HL-60/S4 treated with retinoic acid at 250 ng/mL for 4 days and 3 days (cell line): ENCODE measurements around the gene GAS2.
"Not testable (repeated sequence)": the region's sequence is repeated elsewhere in the genome, so short reads cannot be mapped to it uniquely, and the experiment has no call there.

Experiments used
- in situ Hi-C: fragments of 300-500 bp; cut with MboI; formaldehyde crosslinking; loops from 2 replicates; pipeline ENCODE4 v1.7.0; 2022; ENCODE audit warnings: low sequenced_read_pairs

GAS2 gene

DNA sequence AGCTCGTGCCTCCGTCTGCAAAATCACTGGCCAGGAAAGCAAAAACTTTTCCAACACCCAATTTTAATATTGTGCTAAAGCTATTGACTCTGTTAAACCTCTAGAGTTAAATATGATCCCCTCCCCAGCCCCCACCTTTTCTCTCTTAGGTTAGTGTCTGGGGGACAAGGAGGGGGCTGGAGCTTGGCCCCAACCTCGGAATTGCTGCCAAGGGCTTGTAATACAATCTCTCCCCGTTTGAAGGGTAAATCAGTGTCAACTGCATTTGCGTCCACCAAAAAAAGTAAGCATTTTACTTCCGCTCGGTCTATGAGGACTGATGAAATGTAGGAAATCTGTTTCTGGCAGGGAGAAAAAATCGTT lies at the start of gene GAS2:
TSS of gene GAS2 (plus strand) at position 287 of the 363 bp plus-strand sequence. CDS start 8,259 bp downstream, outside the sequence.
- in situ Hi-C loops, result no loop called here

DNA sequence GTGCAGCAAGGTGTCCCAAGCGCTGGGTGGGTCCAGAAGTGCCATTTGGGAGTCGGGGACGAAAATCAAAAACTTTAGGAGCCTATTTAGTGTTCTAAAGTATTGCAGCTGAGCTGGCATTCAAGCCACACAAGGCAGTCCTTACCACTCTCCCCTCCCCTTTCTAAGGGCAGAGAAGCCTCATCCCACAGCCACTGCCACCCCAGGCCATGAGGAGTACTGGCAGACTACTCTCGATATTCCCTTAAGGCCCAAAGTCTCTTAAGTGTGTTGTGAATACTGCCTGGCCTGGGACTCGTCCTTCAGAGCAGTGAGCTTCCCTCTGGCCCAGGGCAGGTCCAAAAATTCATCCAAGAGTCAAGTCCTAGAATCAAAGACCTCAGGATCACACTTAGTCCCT lies 48.5 kb upstream of the GAS2 start:
- in situ Hi-C loops, result no loop called here

DNA sequence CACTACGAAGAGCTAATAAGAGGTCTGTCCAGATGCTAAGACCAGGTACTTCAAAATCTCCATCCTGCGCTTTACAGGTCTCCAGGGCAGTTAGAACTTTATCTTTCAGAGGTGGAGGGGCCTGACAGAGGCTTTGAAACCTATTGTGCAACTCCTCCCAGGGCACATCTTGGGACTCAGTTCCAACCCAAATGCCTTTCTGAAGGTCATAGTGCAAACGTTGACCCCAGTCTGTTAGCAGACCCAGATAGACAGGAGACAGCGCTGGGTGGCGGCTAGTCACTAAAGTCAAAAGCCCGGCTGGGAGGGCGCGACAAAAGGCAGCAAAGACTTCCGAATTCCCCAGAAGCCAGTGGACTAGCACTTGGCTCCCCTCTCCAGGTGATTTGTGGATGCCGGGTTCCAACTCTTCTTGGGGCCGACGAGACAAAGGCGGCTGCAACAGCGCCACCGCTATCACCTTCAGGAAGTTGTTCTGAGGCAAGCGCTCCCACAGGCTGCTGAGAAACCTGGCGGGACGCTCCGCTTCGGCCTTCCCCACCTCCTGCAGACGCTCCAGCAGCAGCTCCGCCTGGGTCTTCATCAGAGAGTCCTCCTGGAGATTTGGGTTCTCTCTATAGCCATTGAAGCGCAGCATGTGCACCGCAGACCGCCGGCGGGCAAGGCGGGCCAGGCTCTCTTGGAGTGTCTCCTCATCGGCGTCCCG lies 41.5 kb upstream of the GAS2 start:
- in situ Hi-C loops, result no loop called here

DNA sequence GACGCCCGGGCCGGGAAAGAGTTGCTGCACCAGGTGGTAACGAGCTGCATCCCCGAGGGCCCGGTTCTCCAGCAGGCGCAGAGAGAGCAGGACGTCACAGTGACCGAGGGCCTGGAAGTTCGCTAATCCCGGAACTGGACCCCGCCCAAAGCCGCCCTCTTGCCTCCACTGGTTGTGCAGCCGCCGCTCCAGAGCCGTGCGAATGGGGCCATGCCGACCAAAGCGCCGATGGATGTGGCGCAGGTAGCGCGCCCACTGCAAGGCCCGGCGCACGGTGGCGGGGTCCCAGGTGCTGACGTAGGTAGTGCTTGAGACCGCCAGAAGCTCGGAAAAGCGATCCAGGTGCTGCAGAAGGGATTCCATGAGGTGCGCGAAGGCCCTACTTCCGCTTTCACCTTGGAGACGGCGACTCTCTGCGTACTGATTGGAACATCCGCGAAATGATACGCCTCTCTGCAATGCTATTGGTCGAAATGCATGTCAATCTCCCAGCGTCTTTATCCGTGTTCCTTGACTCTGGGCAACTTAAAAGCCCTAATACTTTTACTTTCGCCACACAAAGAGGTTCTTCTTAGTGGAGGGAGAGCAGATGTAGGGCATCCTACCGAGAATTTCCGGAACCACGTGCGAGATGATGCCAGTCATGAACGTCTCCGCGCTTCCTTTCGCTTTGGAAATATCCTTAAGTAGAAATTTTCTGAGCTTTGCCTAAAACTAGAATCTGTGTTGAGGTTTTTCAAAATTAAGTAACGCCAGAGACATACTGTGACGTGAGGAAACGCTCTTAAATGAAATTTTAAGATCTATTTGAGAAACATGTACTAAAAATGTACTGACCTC lies 40.7 kb upstream of the GAS2 start, which contains the start of gene FANCF:
TSS of gene FANCF (minus strand) at position 376 of the 840 bp plus-strand sequence. CDS start at position 363, 13 bp downstream.
- in situ Hi-C loops, result no loop called here

- in situ Hi-C loops, result no loop called here
Measured at GRCh38 chr11:22626573-22627239, 39.7 kb upstream of the GAS2 start.

DNA sequence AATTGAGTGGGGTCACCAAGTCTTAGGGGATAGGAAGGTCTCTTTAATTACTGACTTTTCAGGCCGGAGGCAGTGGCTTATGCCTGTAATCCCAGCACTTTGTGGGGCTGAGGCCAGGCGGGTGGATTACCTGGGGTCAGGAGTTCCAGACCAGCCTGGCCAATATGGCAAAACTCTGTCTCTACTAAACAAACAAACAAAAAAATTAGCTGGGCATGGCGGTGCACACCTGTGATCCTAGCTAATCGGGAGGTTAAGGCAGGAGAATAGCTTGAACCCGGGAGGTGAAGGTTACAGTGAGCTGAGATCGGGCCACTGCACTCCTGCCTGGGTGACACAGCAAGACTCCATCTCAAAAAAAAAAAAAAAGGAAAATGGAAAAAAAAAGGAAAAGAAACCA lies 39.0 kb upstream of the GAS2 start:
- in situ Hi-C loops, result no loop called here

DNA sequence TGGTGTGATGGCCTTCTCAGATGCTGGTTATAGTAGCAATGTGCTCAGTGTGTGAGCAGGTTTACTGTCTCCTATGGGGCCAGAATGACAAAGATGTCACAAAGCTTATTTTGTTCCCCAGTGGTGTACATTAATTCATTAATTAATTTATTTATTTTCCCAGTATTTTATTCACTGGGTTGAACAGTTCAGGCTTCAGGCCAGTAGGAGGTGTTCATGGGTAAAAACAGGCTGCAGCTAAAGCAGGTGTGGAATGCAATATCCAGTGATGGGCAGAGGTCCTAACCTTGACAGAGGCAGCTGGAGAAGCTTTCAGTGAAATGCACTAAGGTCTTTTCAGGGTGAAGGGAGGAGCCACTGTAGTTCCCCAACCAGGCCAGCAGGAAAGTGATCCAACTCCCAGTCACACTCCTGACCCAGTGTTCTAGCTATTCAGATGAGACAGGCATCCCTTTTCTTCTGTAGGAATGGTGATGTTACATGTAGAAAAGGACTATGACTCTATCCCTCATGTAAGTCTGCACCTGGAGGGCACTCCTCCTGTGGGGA lies 33.0 kb upstream of the GAS2 start:
- in situ Hi-C loops, result no loop called here

DNA sequence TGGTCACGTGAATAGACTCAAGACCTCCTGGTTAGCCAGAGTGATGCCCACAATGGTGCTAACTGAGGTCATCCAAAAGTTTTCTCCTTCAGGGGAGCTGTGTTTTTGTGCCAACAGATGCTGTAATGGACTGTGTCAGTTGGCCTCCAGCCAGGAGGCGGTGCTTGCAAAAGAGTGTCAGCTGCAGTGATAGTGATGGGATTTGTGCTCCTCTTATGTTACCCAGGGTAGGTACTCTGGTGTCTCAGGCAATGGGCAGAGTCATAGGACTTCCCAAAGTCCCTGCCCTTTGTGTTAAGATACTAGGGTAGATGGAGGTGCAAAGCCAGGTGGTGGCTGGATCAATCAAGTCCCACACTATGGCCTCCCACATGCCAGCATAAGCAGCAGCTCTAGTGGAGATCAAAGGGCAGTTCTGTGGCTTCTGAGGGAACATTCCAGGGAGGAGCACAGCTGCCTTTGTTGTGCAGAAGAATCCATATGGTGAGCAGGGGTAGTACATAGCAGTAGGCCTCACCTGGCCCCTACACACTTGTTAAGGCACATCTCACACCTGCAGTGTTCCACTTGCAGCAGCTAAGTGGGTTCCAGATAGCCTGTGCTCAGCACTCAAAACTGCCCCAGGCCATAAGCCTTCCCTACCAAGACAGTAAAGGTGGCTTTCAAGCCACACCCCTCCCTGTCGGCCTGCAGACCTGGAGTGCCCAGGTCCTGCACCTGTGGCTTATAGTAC lies 31.3 kb upstream of the GAS2 start:
- in situ Hi-C loops, result no loop called here

DNA sequence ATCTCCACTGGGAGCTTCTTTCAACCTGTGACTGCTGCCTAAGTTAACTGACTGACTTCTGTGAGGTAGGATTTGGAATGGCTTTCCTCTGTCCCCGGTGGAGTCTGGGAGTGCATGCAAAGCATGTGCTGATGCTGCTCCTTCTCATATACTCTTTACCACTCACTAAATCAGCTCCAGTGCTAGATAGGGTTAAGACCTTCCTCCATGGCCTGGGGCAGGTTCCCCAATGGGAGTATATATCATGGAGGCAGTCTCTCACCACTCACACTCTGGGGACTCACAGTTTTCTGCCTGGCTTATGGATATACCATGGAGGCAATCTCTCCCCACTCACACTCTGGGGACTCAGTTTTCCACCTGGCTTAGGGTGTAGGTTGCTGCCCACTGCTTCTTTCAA lies 30.7 kb upstream of the GAS2 start:
- in situ Hi-C loops, result no loop called here

- in situ Hi-C loops, result no loop called here
Measured at GRCh38 chr11:22640862-22641261, 25.5 kb upstream of the GAS2 start.

DNA sequence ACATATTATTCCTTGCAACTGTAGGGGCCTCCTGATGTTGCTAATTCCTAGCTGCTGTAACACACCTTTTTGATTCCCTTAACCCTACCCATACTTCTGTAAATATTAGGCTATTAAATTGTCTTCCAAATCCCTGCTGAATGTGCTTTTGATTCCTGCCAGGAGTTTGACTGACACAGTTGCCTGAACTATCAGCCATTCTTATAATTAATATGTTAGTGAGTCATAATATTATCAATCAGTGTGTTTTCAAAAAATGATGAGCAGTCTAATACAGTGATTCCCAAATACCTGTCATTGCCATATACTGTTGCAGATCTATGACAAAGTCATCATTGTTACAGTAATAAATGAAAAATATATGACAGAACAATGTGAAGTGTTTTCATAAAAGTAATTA lies 24.9 kb upstream of the GAS2 start:
- in situ Hi-C loops, result no loop called here

GRCh38 chr11:22652346-22652745 lies 14.1 kb upstream of the GAS2 start:
- in situ Hi-C loops, result not testable (repeated sequence)

GRCh38 chr11:22656130-22656529 lies 10.3 kb upstream of the GAS2 start:
- in situ Hi-C loops, result no loop called here

GRCh38 chr11:22657101-22657694 lies 9.2 kb upstream of the GAS2 start:
- in situ Hi-C loops, result no loop called here

DNA sequence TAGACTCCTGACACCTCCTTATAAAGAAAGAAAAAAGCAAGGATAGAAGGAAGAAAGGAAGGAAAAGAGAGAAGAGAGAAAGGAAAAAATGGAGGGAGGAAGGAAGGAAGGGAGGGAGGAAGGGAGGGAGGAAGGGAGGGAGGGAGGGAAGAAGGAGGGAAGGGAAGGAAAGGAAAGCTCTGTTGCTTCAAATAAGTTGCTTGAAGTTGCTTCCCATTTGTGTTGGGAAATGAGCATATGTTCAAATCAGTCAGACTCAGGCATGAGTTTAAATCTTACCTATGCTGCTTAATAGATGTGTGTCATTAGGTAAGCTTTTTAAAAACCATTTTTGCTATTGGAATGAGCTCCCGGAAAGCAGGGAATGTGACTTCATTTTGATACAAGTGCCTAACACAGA lies 6.6 kb upstream of the GAS2 start:
- in situ Hi-C loops, result no loop called here

DNA sequence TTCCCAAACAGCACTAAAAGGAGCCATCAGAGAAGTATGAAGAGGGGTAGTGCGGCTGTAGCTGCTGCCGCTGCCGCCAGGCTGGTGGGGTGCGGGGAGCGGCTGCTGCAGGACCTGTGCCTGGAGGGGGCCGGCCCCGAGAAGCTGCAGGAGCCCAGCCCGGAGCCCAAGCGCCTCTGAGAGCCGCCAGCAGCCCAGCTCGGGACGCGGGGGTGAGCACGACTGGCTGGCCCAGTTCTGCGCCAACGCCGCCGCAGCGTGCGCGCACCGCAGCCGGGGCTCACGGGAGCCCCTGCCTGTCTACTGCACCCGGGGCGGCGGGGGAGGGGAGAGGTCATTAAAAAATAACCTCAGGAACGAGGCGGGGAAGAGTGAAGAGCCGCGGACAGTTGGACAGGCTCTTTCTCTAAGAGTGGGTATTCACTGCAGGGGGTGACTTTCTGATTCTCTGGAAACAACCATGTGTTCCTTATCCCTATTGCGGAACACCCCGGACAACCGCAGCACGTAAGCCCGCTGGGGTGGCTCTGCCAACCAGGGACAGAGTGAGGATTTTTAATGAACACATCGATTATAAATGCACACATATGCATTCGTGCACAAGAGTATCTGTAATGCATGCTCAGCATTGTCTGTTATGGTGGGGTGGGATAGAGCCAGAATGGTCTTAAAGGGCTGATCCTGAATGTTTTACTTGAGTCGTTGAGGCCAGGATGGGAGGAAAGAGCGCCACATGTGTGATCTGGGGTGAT lies 453 bp downstream of the GAS2 start:
- in situ Hi-C loops, result no loop called here

DNA sequence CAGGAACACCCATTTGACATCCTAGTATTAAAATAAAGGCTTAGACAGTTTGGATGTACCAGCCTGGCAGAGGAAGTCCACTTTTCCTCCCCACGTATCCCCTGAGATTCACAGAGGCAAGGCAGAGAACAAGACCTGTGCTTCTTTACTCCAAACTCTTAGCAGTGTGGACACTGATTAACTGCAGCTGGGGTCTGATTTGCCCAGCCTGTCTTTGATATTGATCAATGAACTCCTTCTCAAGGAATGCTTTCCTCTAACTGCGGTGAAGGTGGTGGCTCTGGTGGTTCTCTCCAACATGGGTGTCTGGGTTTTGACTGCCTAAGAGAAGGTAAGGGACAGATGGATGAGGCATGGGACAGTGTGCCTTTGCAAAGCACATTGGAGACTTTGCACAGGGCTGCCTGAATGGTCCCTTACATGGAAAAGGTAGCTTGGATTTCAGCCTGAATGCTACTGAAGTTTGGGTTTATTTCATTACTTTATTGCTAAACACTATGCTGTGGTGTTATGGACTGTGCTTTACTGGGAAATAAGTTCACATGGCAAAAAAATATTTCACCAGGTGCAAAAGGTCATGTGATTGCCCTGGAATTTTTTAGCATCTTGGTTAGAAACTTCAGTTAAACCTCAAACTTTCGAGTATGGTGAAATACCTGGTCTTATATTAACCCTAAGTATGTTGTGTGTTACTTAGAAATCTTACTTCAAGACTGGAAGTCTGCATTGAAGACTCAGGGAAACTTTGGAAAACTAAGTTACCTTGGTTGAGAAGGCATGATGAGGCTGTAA lies 1.8 kb downstream of the GAS2 start:
- in situ Hi-C loops, result no loop called here

DNA sequence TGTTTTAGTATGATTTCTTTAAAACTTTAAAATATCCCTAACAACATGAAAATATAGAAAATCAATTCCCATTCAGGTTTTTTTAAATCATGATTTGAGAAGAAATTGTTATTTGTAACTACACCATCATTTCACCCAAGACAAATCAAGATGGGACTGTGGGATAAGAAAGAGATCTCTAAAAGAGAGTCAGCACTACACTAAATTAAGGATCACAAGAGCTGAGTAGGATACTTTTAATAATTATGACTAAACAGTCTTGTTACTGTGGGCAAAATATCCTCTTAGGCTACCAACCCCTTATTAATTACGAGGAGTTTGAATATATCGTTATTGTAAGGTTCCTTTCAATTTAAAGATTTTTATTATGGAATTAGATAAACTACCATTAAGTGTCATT lies 3.0 kb downstream of the GAS2 start:
- in situ Hi-C loops, result no loop called here

GRCh38 chr11:22670830-22671229 lies 4.4 kb downstream of the GAS2 start:
- in situ Hi-C loops, result no loop called here
